HepG2 (cell line): ENCODE results near the gene GSPT1. TPM values are rescaled to one million over a fixed set of nuclear protein-coding genes. Genes with fewer than 3 reads are reported as not detected.

Source experiments
- AGO2 ChIP-seq: fragments of 200-400 bp; formaldehyde crosslinking; optimal IDR thresholded peaks from 2 replicates; pipeline ENCODE3; 2017; ENCODE audit warnings: mild to moderate bottlenecking, low read depth, low read length, moderate library complexity
- ATF7-NPFF ChIP-seq: sonication (generic); formaldehyde crosslinking; IDR thresholded peaks from 2 replicates; pipeline ENCODE4 v1.8.1; 2023; ENCODE audit warnings: mild to moderate bottlenecking, low read depth, missing genetic modification reagents, moderate library complexity
- GMEB2 ChIP-seq: IDR thresholded peaks from 2 replicates; pipeline ENCODE4 v1.6.1; 2016; ENCODE audit warnings: missing biosample characterization, missing genetic modification reagents, low read depth
- JARID2 ChIP-seq: sonication (generic); formaldehyde crosslinking; IDR thresholded peaks from 2 replicates; pipeline ENCODE4 v1.8.1; 2023; ENCODE audit warnings: missing genetic modification reagents, inconsistent platforms; ENCODE audit not compliant: insufficient replicate concordance
- MAZ ChIP-seq, 2 experiments: sonication (generic) in 1 of 2; formaldehyde crosslinking in 1 of 2; IDR thresholded peaks; 2 replicates each; pipeline versions ENCODE4 v1.5.0 to v1.6.1; 2012 to 2020; ENCODE audit warnings: low read depth in 2 of 2, mild to moderate bottlenecking in 2 of 2, borderline replicate concordance in 1 of 2, improper control_type of control experiment in 1 of 2, low read length in 1 of 2, missing genetic modification reagents in 1 of 2, moderate library complexity in 1 of 2
- MIXL1 ChIP-seq: IDR thresholded peaks from 2 replicates; pipeline ENCODE4 v1.6.1; 2016
- NCOA1 ChIP-seq: sonication (generic); formaldehyde crosslinking; IDR thresholded peaks from 2 replicates; pipeline ENCODE4 v1.9.0; 2021; ENCODE audit warnings: missing genetic modification reagents
- RFXAP ChIP-seq: sonication (generic); formaldehyde crosslinking; IDR thresholded peaks from 2 replicates; pipeline ENCODE4 v1.4.0; 2020; ENCODE audit warnings: missing genetic modification reagents, borderline replicate concordance
- SETDB1 ChIP-seq: sonication (generic); formaldehyde crosslinking; IDR thresholded peaks from 2 replicates; pipeline ENCODE4 v1.5.1; 2020; ENCODE audit warnings: missing genetic modification reagents, mild to moderate bottlenecking, borderline replicate concordance
- SMAD3 ChIP-seq: sonication (generic); formaldehyde crosslinking; IDR thresholded peaks from 2 replicates; pipeline ENCODE4 v1.4.0; 2020; ENCODE audit warnings: missing genetic modification reagents
- SMYD3 ChIP-seq: sonication (generic); formaldehyde crosslinking; IDR thresholded peaks from 2 replicates; pipeline ENCODE4 v1.8.1; 2023; ENCODE audit warnings: mild to moderate bottlenecking, missing genetic modification reagents
- SP4 ChIP-seq: sonication (generic); formaldehyde crosslinking; IDR thresholded peaks from 2 replicates; pipeline ENCODE4 v1.8.1; 2023; ENCODE audit warnings: mild to moderate bottlenecking, missing genetic modification reagents
- ZBTB20 ChIP-seq: sonication (generic); formaldehyde crosslinking; IDR thresholded peaks from 2 replicates; pipeline ENCODE4 v1.8.1; 2023; ENCODE audit warnings: missing genetic modification reagents, low read depth, mild to moderate bottlenecking, borderline replicate concordance
- ZBTB21 ChIP-seq: sonication (generic); formaldehyde crosslinking; IDR thresholded peaks from 2 replicates; pipeline ENCODE4 v1.4.0; 2020; ENCODE audit warnings: missing genetic modification reagents
- ZBTB39 ChIP-seq: sonication (generic); formaldehyde crosslinking; IDR thresholded peaks from 2 replicates; pipeline ENCODE4 v1.5.0; 2020; ENCODE audit warnings: missing genetic modification reagents
- ZFP36L1 ChIP-seq: sonication (generic); formaldehyde crosslinking; IDR thresholded peaks from 2 replicates; pipeline ENCODE4 v1.8.0; 2022; ENCODE audit warnings: mild to moderate bottlenecking, missing genetic modification reagents, moderate library complexity
- ZFP62 ChIP-seq: sonication (generic); formaldehyde crosslinking; IDR thresholded peaks from 2 replicates; pipeline ENCODE4 v1.4.0; 2020; ENCODE audit warnings: missing genetic modification reagents
- ZNF121 ChIP-seq: sonication (generic); formaldehyde crosslinking; IDR thresholded peaks from 2 replicates; pipeline ENCODE4 v1.5.0; 2020; ENCODE audit warnings: mild to moderate bottlenecking, missing genetic modification reagents
- ZNF180 ChIP-seq: sonication (generic); formaldehyde crosslinking; IDR thresholded peaks from 2 replicates; pipeline ENCODE4 v1.4.0; 2020; ENCODE audit warnings: low read depth, missing genetic modification reagents, borderline replicate concordance
- ZNF282 ChIP-seq: fragments of 450-650 bp; IDR thresholded peaks from 2 replicates; pipeline ENCODE4 v1.6.1; 2018; ENCODE audit not compliant: partially characterized antibody
- ZNF296 ChIP-seq: sonication (generic); formaldehyde crosslinking; conservative IDR thresholded peaks from 2 replicates; pipeline ENCODE4 v1.5.0; 2020; ENCODE audit warnings: mild to moderate bottlenecking, missing genetic modification reagents
- ZNF30 ChIP-seq: sonication (generic); formaldehyde crosslinking; IDR thresholded peaks from 2 replicates; pipeline ENCODE4 v1.5.0; 2020; ENCODE audit warnings: mild to moderate bottlenecking, missing genetic modification reagents
- ZNF501 ChIP-seq: sonication (generic); formaldehyde crosslinking; IDR thresholded peaks from 2 replicates; pipeline ENCODE4 v1.5.1; 2020; ENCODE audit warnings: mild to moderate bottlenecking, moderate library complexity, missing genetic modification reagents
- ZNF550 ChIP-seq: sonication (generic); formaldehyde crosslinking; IDR thresholded peaks from 2 replicates; pipeline ENCODE4 v1.4.0; 2020; ENCODE audit warnings: mild to moderate bottlenecking, missing genetic modification reagents, borderline replicate concordance
- ZNF629 ChIP-seq: sonication (generic); formaldehyde crosslinking; conservative IDR thresholded peaks from 2 replicates; pipeline ENCODE4 v1.5.0; 2020; ENCODE audit warnings: missing genetic modification reagents
- ZSCAN20 ChIP-seq: sonication (generic); formaldehyde crosslinking; IDR thresholded peaks from 2 replicates; pipeline ENCODE4 v1.4.0; 2020; ENCODE audit warnings: missing genetic modification reagents, mild to moderate bottlenecking, borderline replicate concordance
- polyA plus RNA-seq, 8 experiments: library from polyadenylated mRNA; depleted of rRNA in 3 of 8; stranded (reverse) in 7 of 8; unstranded in 1 of 8; fragments of >200 nt; fragmentation: Illumina TruSeq in 4 of 8; extraction: Trizol in 4 of 8; gene quantifications; 2 replicates each; pipeline versions ENCODE4 v1.2.1 to v1.2.3, GENCODE V29; 2011 to 2016; ENCODE audit warnings: low read depth in 4 of 8, missing spikeins in 1 of 8, mixed read lengths in 1 of 8; ENCODE audit not compliant: insufficient read depth in 1 of 8
- total RNA-seq, 5 experiments: library from RNA; depleted of rRNA; stranded (reverse); fragments of >200 nt; fragmentation: Illumina TruSeq; extraction: Trizol; gene quantifications; 2 replicates each; pipeline ENCODE4 v1.2.3, GENCODE V29; 2016; ENCODE audit warnings: low read depth in 1 of 5

Gene GSPT1
- total and polyA plus RNA-seq, 2 of the 13 experiments (the other 11 are each of a cell fraction or from before 2014, with no cell fraction given) = 120 to 316 TPM

- TF ChIP-seq MAZ (IDR thresholded peaks at IDR 0.05; ENCODE audit: borderline replicate concordance, low read depth, low read length) (no peak), MAZ (CRISPR knock-in tag; IDR thresholded peaks at IDR 0.05; ENCODE audit: low read depth) (no peak), NCOA1 (CRISPR knock-in tag) (no peak), ZNF121 (no peak), ZNF501 (CRISPR knock-in tag) (no peak), AGO2 (peak; percentile 55), ZNF296 (no peak), SMYD3 (CRISPR knock-in tag) (no peak), SMAD3 (CRISPR knock-in tag) (0 out of 2 replicates have a peak, but pooled peaks have one; percentile 52), ZFP62 (no peak), RFXAP (CRISPR knock-in tag) (no peak), ZBTB20 (CRISPR knock-in tag) (no peak), SETDB1 (CRISPR knock-in tag) (no peak), ATF7-NPFF (CRISPR knock-in tag) (no peak), ZSCAN20 (CRISPR knock-in tag) (0 out of 2 replicates have a peak, but pooled peaks have one; percentile 59), SP4 (CRISPR knock-in tag) (no peak), ZNF30 (no peak), ZBTB39 (no peak), ZNF550 (CRISPR knock-in tag) (no peak), MIXL1 (peak; percentile 64; the same call in 1 of the 2 replicates), ZFP36L1 (CRISPR knock-in tag) (peak; percentile 66; the same call in 1 of the 2 replicates), GMEB2 (CRISPR knock-in tag) (no peak), ZNF629 (CRISPR knock-in tag) (0 out of 2 replicates have a peak, but pooled peaks have one; percentile 34), JARID2 (no peak), ZNF180 (no peak), ZBTB21 (CRISPR knock-in tag) (no peak), ZNF282 (no peak)
Measured at GRCh38 chr16:11869353-11870228, 46.2 kb downstream of the GSPT1 start (continued).
